Hypothalamus (tissue), 51 donors: ENCODE measurements around the gene NIPBL.
A peak's percentile ranks its signal among the peaks of the same experiment; 100 is the strongest.
"Not testable (repeated sequence)": the region's sequence is repeated elsewhere in the genome, so short reads cannot be mapped to it uniquely, and the experiment has no call there.

ENCODE experiments used
- DNase-seq, 51 donors: peaks; one replicate each; lab custom pipeline; 2025; lab: John Stamatoyannopoulos, UW

NIPBL gene

GRCh38 chr5:36944607-36945225 is 68.1 kb downstream of the NIPBL start:
- DNase-seq: peak in 1 of 51 donors; percentile 6

- no peak for DNase-seq
Observed at GRCh38 chr5:36945687-36946086, 69.1 kb downstream of the NIPBL start.

- DNase-seq: no peak
Observed at GRCh38 chr5:36946101-36946500, 69.5 kb downstream of the NIPBL start.

DNA sequence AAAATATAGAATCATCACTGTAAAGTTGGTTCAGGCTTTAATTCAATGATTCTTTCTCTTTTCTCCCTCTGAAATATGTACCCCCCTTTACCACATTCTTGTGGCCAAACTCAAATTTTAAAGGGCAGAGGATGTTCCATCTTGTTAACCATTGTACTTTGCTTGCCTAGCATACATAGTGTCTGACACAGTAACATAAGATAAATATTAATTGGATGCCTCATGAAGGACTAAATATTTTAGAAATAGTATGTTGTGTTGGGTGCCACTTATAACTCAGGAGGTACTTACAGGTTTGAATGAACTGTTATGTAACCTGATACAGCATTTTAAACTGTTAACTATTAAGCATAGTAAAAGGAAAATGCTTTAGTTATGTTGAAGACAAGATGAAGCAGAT is 71.5 kb downstream of the NIPBL start:
- DNase-seq: no peak

GRCh38 chr5:36948650-36949049 is 72.1 kb downstream of the NIPBL start:
- DNase-seq: no peak

- DNase-seq: no peak
Observed at GRCh38 chr5:36949593-36949992, 73.0 kb downstream of the NIPBL start.

- DNase-seq: no peak
Observed at GRCh38 chr5:36950586-36951457, 74.3 kb downstream of the NIPBL start.

DNA sequence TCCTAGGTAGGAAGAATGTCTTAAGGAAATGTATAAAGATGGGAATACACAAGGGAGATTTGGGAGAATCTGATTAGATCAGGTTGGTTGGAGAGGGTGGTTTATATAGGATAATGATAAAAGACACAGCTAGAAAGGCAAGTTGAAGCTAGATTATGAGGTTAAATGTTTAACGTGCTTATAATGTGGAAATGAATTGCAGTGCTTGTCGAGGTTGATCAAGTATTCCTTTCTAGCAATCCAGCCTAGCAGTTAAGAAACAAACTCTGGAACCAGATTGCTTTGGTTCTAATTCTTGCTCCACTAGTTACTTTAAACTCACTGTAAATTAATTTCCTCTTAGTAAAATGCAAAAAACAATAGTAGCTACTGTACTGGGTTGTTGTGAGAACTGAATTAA is 76.5 kb downstream of the NIPBL start:
- DNase-seq: no peak

DNA sequence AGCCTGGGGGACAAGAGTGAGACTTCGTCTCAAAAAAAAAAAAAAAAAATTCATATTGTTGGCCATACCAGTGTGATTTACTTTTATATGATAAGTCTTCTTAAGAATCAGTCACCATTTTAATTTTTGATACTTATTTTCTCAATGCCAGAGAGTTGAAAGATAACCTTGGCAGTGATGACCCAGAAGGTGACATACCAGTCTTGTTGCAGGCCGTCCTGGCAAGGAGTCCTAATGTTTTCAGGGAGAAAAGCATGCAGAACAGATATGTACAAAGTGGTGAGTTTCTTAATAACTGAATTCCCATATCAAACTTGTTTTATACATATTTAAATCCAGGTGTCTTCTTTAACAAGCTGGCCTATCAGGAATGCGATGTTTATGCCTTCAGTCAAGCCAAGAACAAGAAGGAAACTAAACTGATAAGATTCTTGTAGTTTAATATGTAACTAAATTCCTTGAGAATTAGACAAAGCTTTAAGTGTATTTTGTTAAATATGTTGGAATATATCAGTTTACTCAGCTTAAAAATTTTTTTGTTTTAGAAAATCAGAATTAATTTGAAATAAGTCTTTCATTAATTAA is 81.5 kb downstream of the NIPBL start:
- DNase-seq: no peak

DNA sequence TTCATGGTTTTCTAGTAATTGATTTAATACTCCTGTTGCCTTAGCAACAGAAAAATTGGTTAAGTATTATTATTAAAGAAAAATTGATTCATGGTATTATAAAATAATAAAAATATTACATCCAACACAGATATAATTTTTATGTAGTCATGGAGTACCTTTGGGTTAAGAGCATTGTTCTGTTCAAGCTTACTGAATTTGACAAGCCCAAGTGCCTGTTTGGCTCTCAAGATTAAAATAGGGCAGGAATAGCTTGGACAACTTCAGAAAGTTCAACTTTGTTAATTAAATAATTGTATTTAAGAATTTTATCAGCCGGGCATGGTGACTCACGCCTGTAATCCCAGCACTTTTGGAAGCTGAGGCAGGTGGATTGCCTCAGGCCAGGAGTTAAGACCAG is 82.0 kb downstream of the NIPBL start:
- DNase-seq: no peak

GRCh38 chr5:36965179-36965578 is 88.6 kb downstream of the NIPBL start:
- DNase-seq: no peak

DNA sequence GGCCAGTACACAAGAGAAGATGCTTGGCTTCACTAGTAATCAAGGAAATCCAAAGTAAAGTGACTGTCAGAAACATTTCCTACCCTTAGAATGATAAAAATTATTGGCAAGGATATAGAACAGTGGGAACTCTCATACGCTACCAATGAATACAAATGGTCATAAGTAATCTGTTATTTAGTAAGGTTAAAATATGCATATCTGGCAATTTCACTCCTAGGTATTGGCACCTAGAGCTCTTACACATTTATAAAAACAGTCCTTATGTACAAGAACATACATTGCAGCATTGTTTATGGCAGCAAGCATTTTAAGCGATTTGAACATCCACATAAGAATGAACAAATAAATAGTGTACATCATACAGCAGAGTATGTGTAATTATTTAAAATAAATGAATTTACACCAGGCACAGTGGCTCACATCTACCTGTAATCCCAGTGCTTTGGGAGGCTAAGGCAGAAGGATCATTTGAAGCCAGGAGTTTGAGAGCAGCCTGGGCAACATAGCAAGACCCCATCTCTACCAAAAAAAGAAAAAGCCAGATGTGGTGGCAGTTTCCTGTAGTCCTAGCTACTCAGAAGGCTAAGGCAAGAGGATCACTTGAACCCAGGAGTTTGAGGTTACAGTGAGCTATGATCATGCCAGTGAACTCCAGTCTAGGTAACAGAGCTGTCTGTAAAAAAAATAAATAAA is 93.3 kb downstream of the NIPBL start:
- DNase-seq: no peak

- no peak for DNase-seq
Observed at GRCh38 chr5:36978196-36978595, 101.6 kb downstream of the NIPBL start.

GRCh38 chr5:36982146-36982545 is 105.6 kb downstream of the NIPBL start:
- DNase-seq: no peak

DNA sequence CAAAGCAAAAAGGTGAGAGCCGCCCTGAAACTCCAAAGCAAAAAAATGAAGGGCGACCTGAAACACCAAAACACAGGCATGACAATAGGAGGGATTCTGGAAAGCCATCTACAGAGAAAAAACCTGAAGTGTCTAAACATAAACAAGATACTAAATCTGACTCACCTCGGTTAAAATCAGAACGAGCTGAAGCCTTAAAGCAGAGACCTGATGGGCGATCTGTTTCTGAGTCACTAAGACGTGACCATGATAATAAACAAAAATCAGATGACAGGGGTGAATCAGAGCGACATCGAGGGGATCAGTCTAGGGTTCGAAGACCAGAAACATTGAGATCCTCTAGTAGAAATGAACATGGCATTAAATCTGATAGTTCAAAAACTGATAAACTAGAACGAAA is 108.8 kb downstream of the NIPBL start:
- DNase-seq: no peak

- DNase-seq: no peak
Observed at GRCh38 chr5:36988396-36988795, 111.8 kb downstream of the NIPBL start.

- DNase-seq: no peak
Observed at GRCh38 chr5:36998578-36998977, 122.0 kb downstream of the NIPBL start.

DNA sequence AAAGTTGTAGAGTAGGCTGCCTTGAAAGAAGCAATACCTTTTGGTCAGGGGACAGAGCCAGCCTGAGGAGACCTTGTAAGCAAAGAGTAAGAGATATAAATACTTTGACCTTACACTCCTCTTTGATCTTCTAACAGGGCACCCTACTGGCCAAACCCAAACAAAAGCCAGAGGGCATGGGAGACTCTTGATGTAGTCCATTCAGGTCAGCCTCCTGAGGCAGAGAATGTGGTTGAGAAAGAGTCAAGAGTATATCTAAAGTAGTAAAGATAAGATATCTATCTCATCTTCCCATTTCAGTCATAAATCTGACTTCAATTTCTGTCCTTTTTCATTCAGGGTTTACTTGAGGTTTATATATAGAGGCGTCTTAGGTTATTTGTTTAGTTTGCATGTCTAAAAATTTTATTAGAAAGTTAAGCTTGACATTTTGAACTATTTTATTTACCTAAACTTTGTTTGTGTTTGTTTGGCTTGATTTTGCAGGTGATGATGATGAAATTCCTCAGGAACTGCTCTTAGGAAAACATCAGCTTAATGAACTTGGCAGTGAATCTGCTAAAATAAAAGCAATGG is 125.7 kb downstream of the NIPBL start:
- no peak for DNase-seq

GRCh38 chr5:37005252-37005651 is 128.7 kb downstream of the NIPBL start:
- no peak for DNase-seq

DNA sequence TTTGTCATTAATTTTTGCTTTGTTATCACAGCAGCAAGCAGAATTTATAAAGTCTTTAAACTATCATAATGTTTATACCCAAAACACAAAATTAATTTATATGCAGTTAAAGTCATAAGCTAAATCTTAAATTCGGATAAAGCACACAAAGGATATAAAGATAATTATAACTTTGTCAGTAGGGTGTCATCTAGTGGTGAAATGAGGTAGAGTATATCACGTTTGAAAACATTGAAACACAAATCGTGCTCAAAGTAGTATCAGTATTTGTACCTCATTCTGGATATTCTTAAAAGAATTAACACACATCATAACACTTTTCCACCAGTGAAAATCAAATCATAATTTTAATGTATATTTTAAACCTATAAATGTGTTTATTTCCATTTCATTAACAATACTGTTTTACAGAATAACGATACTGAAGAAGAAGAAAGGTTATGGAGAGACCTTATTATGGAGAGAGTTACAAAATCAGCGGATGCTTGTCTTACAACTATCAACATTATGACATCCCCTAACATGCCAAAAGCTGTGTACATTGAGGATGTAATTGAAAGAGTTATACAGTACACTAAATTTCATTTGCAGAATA is 129.5 kb downstream of the NIPBL start:
- peak in 1 of 51 donors; percentile 2 for DNase-seq

GRCh38 chr5:37013181-37013580 is 136.6 kb downstream of the NIPBL start:
- DNase-seq: not testable (repeated sequence)
